ENCODE data around the gene LRRC18.

GRCh38 chr10:48981310-48981907, 41.8 kb upstream of the LRRC18 start:
- TF ChIP-seq POLR2A (IDR thresholded peaks at IDR 0.05; ENCODE audit: low read depth, low read length): no peak
- TF ChIP-seq, protein P1, sequence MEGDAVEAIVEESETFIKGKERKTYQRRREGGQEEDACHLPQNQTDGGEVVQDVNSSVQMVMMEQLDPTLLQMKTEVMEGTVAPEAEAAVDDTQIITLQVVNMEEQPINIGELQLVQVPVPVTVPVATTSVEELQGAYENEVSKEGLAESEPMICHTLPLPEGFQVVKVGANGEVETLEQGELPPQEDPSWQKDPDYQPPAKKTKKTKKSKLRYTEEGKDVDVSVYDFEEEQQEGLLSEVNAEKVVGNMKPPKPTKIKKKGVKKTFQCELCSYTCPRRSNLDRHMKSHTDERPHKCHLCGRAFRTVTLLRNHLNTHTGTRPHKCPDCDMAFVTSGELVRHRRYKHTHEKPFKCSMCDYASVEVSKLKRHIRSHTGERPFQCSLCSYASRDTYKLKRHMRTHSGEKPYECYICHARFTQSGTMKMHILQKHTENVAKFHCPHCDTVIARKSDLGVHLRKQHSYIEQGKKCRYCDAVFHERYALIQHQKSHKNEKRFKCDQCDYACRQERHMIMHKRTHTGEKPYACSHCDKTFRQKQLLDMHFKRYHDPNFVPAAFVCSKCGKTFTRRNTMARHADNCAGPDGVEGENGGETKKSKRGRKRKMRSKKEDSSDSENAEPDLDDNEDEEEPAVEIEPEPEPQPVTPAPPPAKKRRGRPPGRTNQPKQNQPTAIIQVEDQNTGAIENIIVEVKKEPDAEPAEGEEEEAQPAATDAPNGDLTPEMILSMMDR (IDR thresholded peaks at IDR 0.05; ENCODE audit: extremely low read depth in 1 of 2, insufficient read depth in 1 of 2, low read depth in 1 of 2, low read length in 2 of 2): peak; percentile 72 to 88
- TF ChIP-seq EZH2 (IDR thresholded peaks at IDR 0.05; ENCODE audit: borderline replicate concordance, low read depth, low read length, severe bottlenecking): no peak
- TF ChIP-seq MYC (IDR thresholded peaks at IDR 0.05; ENCODE audit: low read depth, low read length): no peak
- TF ChIP-seq POLR2AphosphoS5 (IDR thresholded peaks at IDR 0.05; ENCODE audit: insufficient read depth, low read depth, low read length): no peak
- no peak for TF ChIP-seq JUN (IDR thresholded peaks at IDR 0.05; ENCODE audit: borderline replicate concordance, insufficient read depth, insufficient read length, low read depth)
- TF ChIP-seq, protein P2, sequence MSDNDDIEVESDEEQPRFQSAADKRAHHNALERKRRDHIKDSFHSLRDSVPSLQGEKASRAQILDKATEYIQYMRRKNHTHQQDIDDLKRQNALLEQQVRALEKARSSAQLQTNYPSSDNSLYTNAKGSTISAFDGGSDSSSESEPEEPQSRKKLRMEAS (IDR thresholded peaks at IDR 0.05; ENCODE audit: insufficient read depth, insufficient read length): no peak
- no peak for TF ChIP-seq GATA2 (IDR thresholded peaks at IDR 0.05; ENCODE audit: insufficient read depth, insufficient read length, low read depth, low read length)
- TF ChIP-seq FOS (IDR thresholded peaks at IDR 0.05; ENCODE audit: borderline replicate concordance, insufficient read depth, low read length): no peak
